CD4-positive, alpha-beta T cell treated with Interleukin-12 subunit alpha and Interleukin-12 subunit beta, for 1 hour (primary cell): ENCODE data around the gene SFXN3.

Source experiments
- DNase-seq: peaks from one replicate; pipeline ENCODE4 v3.0.0-alpha.2; 2020

SFXN3 gene

GRCh38 chr10:101060951-101061623 is 30.1 kb downstream of the SFXN3 start:
- peak; percentile 91 for DNase-seq

- no peak for DNase-seq
Measured at GRCh38 chr10:101061624-101062231, 30.7 kb downstream of the SFXN3 start, which contains the start of gene KAZALD1. Gene KAZALD1 (plus strand): TSS chr10:101061989. CDS start chr10:101062593, 604 bp downstream.

- DNase-seq, result peak; percentile 59
Measured at GRCh38 chr10:101062232-101063049, 31.4 kb downstream of the SFXN3 start.

- DNase-seq, result no peak
Measured at GRCh38 chr10:101063050-101063525, 32.1 kb downstream of the SFXN3 start.

GRCh38 chr10:101063548-101064414 is 32.7 kb downstream of the SFXN3 start:
- no peak for DNase-seq

- no peak for DNase-seq
Measured at GRCh38 chr10:101064415-101065030, 33.5 kb downstream of the SFXN3 start.

GRCh38 chr10:101065481-101066145 is 34.6 kb downstream of the SFXN3 start:
- DNase-seq, result no peak

- DNase-seq, result peak; percentile 60
Measured at GRCh38 chr10:101066146-101066895, 35.3 kb downstream of the SFXN3 start.

- DNase-seq, result no peak
Measured at GRCh38 chr10:101066896-101067355, 35.9 kb downstream of the SFXN3 start.

- DNase-seq, result peak; percentile 83
Measured at GRCh38 chr10:101067356-101068083, 36.5 kb downstream of the SFXN3 start.

- DNase-seq, result no peak
Measured at GRCh38 chr10:101069441-101069840, 38.4 kb downstream of the SFXN3 start.

- DNase-seq, result no peak
Measured at GRCh38 chr10:101070098-101070497, 39.1 kb downstream of the SFXN3 start.

GRCh38 chr10:101071267-101071884 is 40.3 kb downstream of the SFXN3 start:
- DNase-seq, result peak; percentile 19

GRCh38 chr10:101071885-101072433 is 40.9 kb downstream of the SFXN3 start:
- DNase-seq, result no peak

- DNase-seq, result no peak
Measured at GRCh38 chr10:101072923-101073322, 41.9 kb downstream of the SFXN3 start.

- no peak for DNase-seq
Measured at GRCh38 chr10:101073631-101074030, 42.6 kb downstream of the SFXN3 start.

GRCh38 chr10:101075775-101076174 is 44.7 kb downstream of the SFXN3 start:
- DNase-seq, result no peak

GRCh38 chr10:101076630-101077029 is 45.6 kb downstream of the SFXN3 start:
- DNase-seq, result no peak

- no peak for DNase-seq
Measured at GRCh38 chr10:101079874-101080273, 48.8 kb downstream of the SFXN3 start.
